Motor neuron (in vitro differentiated cells): Measurements from ENCODE around the gene OR51A2. TPM values are rescaled to one million over a fixed set of nuclear protein-coding genes. Genes with fewer than 3 reads are reported as not detected.
A peak's percentile ranks its signal among the peaks of the same experiment; 100 is the strongest.

Experiments used
- ATAC-seq, 8 experiments: fragments of 200-7000 bp; cut with Tn5 transposase; replicated peaks in 6 of 8; 2 replicates each; pipeline ENCODE4 v1.8.0; 2021; ENCODE audit warnings: mild to moderate bottlenecking in 8 of 8, moderate library complexity in 8 of 8
- H3K27ac ChIP-seq, 2 donors: fragments of 250-450 bp; sonication (Bioruptor Pico); 2 replicates each; pipeline ENCODE4 v1.9.0; 2021; ENCODE audit warnings: antibody characterized with exemption in 2 of 2, mild to moderate bottlenecking in 2 of 2, moderate library complexity in 1 of 2
- H3K4me1 ChIP-seq, 2 donors: fragments of 250-450 bp; sonication (Bioruptor Pico); replicated peaks in 1 of 2; 2 replicates each; pipeline ENCODE4 v1.6.1; 2021; ENCODE audit warnings: antibody characterized with exemption in 2 of 2, mild to moderate bottlenecking in 2 of 2, moderate library complexity in 1 of 2
- H3K4me3 ChIP-seq, 5 donors: fragments of 250-450 bp; sonication (Bioruptor Pico); 2 replicates each; pipeline ENCODE4 v1.9.0; 2021; ENCODE audit warnings: antibody characterized with exemption in 5 of 5, mild to moderate bottlenecking in 5 of 5, moderate library complexity in 4 of 5
- WGBS, 10 experiments: fragments of 450-650 bp; shearing (Covaris generic); methylation state at CpG; one replicate each; pipeline ENCODE4 v1.0.0; 2022; 5-methylcytosine and 5-hydroxymethylcytosine counted together
- in situ Hi-C, 9 experiments: fragments of 400-800 bp; cut with MboI; loops; one replicate each; pipeline ENCODE4 v1.15.0; 2021; ENCODE audit warnings: low sequenced_read_pairs in 9 of 9, low pct_unique_long_range_greater_than_20kb in 2 of 9; ENCODE audit not compliant: unreplicated experiment in 9 of 9
- total RNA-seq, 8 experiments: library from RNA; unstranded; fragments of 300-600 nt; gene quantifications; 2 replicates each; pipeline versions ENCODE4 v1.2.3 to v1.2.4, GENCODE V29; 2022

Gene OR51A2
- total RNA-seq, 8 experiments from 2014 or later: 0.33 to 0.37 (median 0.36) TPM; not detected in 5

GRCh38 chr11:4936745-4937144, 18.8 kb downstream of the OR51A2 start:
- no peak for ATAC-seq
- Histone ChIP-seq H3K27ac (no peak overlapping the region), H3K4me3 (no peak overlapping the region), H3K4me1 (no peaks in the 10 kb centered on the region)
- in situ Hi-C loops: no loop called here
- WGBS, 10 experiments: 4 to 100% (median 74%) methylated on average over 1 to 3 of the region's 3 CpGs

- ATAC-seq: no peak
- in situ Hi-C loops: no loop called here
These were observed 22.8 kb downstream of the OR51A2 start for GRCh38 chr11:4932751-4933150.

GRCh38 chr11:4926608-4927007, 28.9 kb downstream of the OR51A2 start:
- Histone ChIP-seq H3K27ac (no peak overlapping the region), H3K4me1 (no peaks in the 10 kb centered on the region), H3K4me3 (no peak overlapping the region)
- ATAC-seq: peak in 2 of 8 experiments; percentile 78 to 84
- in situ Hi-C loops: no loop called here

More at GRCh38 chr11:4932751-4933150, 22.8 kb downstream of the OR51A2 start:
- 25 to 100% (median 69%) methylated on average over 1 to 4 of the region's 4 CpGs; no CpG with 5 or more reads in 1 of the 10 experiments for WGBS, 10 experiments
- no peaks in the 10 kb centered on the region for H3K4me1 ChIP-seq
- H3K4me3 ChIP-seq: no peak overlapping the region
- H3K27ac ChIP-seq: no peak overlapping the region

GRCh38 chr11:4924239-4924638, 31.3 kb downstream of the OR51A2 start, which contains the start of gene OR51G1:
TSS of gene OR51G1 (minus strand) at chr11:4924339. CDS start at chr11:4924339, 0 bp downstream.
- ATAC-seq: no peak
- H3K27ac ChIP-seq: no peak within 1 kb of the TSS
- in situ Hi-C loops: no loop called here
- no peak within 1 kb of the TSS for H3K4me3 ChIP-seq
- WGBS, 10 experiments: 29 to 78% (median 40%) methylated on average over 1 of the region's 1 CpG; no CpG with 5 or more reads in 7 of the 10 experiments
- H3K4me1 ChIP-seq: no peaks in the 10 kb centered on the region

- no peak for ATAC-seq
- H3K27ac ChIP-seq: no peak overlapping the region
- no peaks in the 10 kb centered on the region for H3K4me1 ChIP-seq
- 0 to 71% (median 41%) methylated on average over 1 of the region's 1 CpG; no CpG with 5 or more reads in 4 of the 10 experiments for WGBS, 10 experiments
- H3K4me3 ChIP-seq: no peak overlapping the region
- in situ Hi-C loops: no loop called here
These were observed 33.2 kb downstream of the OR51A2 start for GRCh38 chr11:4922304-4922703.

- Histone ChIP-seq H3K4me3 (no peak overlapping the region), H3K4me1 (no peaks in the 10 kb centered on the region), H3K27ac (no peak overlapping the region)
- WGBS, 10 experiments: 0 to 100% (median 63%) methylated on average over 1 of the region's 1 CpG; no CpG with 5 or more reads in 2 of the 10 experiments
- in situ Hi-C loops: no loop called here
- ATAC-seq: peak in 1 of 8 experiments; percentile 37
These were observed 33.7 kb downstream of the OR51A2 start for GRCh38 chr11:4921796-4922195.

GRCh38 chr11:4919250-4919649, 36.3 kb downstream of the OR51A2 start, which contains the start of gene OR51G2:
TSS of gene OR51G2 (minus strand) at chr11:4919350. CDS start at chr11:4915663, 3,687 bp downstream.
- ATAC-seq: no peak
- Histone ChIP-seq H3K27ac (no peak within 1 kb of the TSS), H3K4me1 (no peaks in the 10 kb centered on the region), H3K4me3 (no peak within 1 kb of the TSS)
- WGBS, 10 experiments: 0 to 92% (median 74%) methylated on average over 2 to 4 of the region's 4 CpGs; no CpG with 5 or more reads in 3 of the 10 experiments
- in situ Hi-C loops: loop anchor here in 1 of 9 experiments (10.0 kb wide), 1 partner anchor 56 kb away; no protein-coding TSS in a partner anchor

GRCh38 chr11:4916581-4916980, 38.9 kb downstream of the OR51A2 start:
- H3K4me1 ChIP-seq: no peaks in the 10 kb centered on the region
- no peak overlapping the region for H3K27ac ChIP-seq
- no peak for ATAC-seq
- H3K4me3 ChIP-seq: no peak overlapping the region
- in situ Hi-C loops: loop anchor here in 1 of 9 experiments (10.0 kb wide), 1 partner anchor 58 kb away; no protein-coding TSS in a partner anchor

Other genes starting within 250 kb of the OR51A2 start
- 1 to 10 TPM in 2 of 8 experiments, under 1 TPM in 1, not detected in 5; 0.61 to 1.7 (median 1.1) TPM for gene OR51F1, start 185.8 kb downstream of the OR51A2 start, total RNA-seq
- 1 to 10 TPM in 1 of 8 experiments, under 1 TPM in 3, not detected in 4; 0.23 to 1.5 (median 0.73) TPM for gene OR52R1, start 151.3 kb downstream of the OR51A2 start, total RNA-seq
- 1 to 10 TPM in 3 of 8 experiments, under 1 TPM in 2, not detected in 3; 0.21 to 2.2 (median 1.2) TPM for gene OR51F2, start 134.4 kb downstream of the OR51A2 start, total RNA-seq
- gene OR51S1, start 106.5 kb downstream of the OR51A2 start, total RNA-seq: under 1 TPM in 5 of 8 experiments, not detected in 3; 0.17 to 0.99 (median 0.31) TPM
- 1 to 10 TPM in 2 of 8 experiments, under 1 TPM in 1, not detected in 5; 0.31 to 1.3 (median 1.0) TPM for gene OR51T1, start 73.8 kb downstream of the OR51A2 start, total RNA-seq
- gene OR51A7, start 51.9 kb downstream of the OR51A2 start, total RNA-seq: under 1 TPM in 4 of 8 experiments, not detected in 4; 0.25 to 0.67 (median 0.55) TPM
- 1 to 10 TPM in 1 of 8 experiments, under 1 TPM in 4, not detected in 3; 0.29 to 1.9 (median 0.51) TPM for gene OR51G2, start 36.4 kb downstream of the OR51A2 start, total RNA-seq
- 1 to 10 TPM in 2 of 8 experiments, under 1 TPM in 2, not detected in 4; 0.21 to 1.9 (median 0.89) TPM for gene OR51G1, start 31.4 kb downstream of the OR51A2 start, total RNA-seq
- 1 to 10 TPM in 1 of 8 experiments, under 1 TPM in 3, not detected in 4; 0.28 to 1.5 (median 0.72) TPM for gene OR51A4, start 8.1 kb downstream of the OR51A2 start, total RNA-seq
- gene OR51L1, start 39.1 kb upstream of the OR51A2 start, total RNA-seq: 1 to 10 TPM in 1 of 8 experiments, under 1 TPM in 5, not detected in 2; 0.08 to 1.2 (median 0.22) TPM
- gene OR52J3, start 90.8 kb upstream of the OR51A2 start, total RNA-seq: 1 to 10 TPM in 1 of 8 experiments, not detected in 7; 3.1 TPM
- gene OR52E2, start 103.9 kb upstream of the OR51A2 start, total RNA-seq: 1 to 10 TPM in 1 of 8 experiments, under 1 TPM in 2, not detected in 5; 0.43 to 2.3 (median 0.45) TPM
- gene OR52E1, start 113.9 kb upstream of the OR51A2 start, total RNA-seq: 1 to 10 TPM in 1 of 8 experiments, under 1 TPM in 1, not detected in 6; 0.52 to 2.6 TPM
- 1 to 10 TPM in 1 of 8 experiments, under 1 TPM in 5, not detected in 2; 0.04 to 1.6 (median 0.18) TPM for gene OR52A5, start 182.6 kb upstream of the OR51A2 start, total RNA-seq
- gene OR52A1, start 199.0 kb upstream of the OR51A2 start, total RNA-seq: under 1 TPM in 7 of 8 experiments, not detected in 1; under 0.01 to 0.56 (median 0.05) TPM
- under 1 TPM in 3 of 8 experiments, not detected in 5; 0.37 to 0.85 (median 0.46) TPM for gene OR51V1, start 245.0 kb upstream of the OR51A2 start, total RNA-seq